Ishikawa (cell line): ENCODE data around the gene ATAD2B.

Experiments used
- CEBPB ChIP-seq: IDR thresholded peaks from 2 replicates; pipeline ENCODE4 v1.6.1; 2012
- CREB1 ChIP-seq: IDR thresholded peaks from 2 replicates; pipeline ENCODE4 v1.6.1; 2012; ENCODE audit warnings: low read depth
- EGR1 ChIP-seq: IDR thresholded peaks from 2 replicates; pipeline ENCODE4 v1.6.1; 2012
- EP300 ChIP-seq: IDR thresholded peaks from 2 replicates; pipeline ENCODE4 v1.6.1; 2012; ENCODE audit warnings: borderline replicate concordance
- FOXM1 ChIP-seq: IDR thresholded peaks from 2 replicates; pipeline ENCODE4 v1.6.1; 2012; ENCODE audit warnings: low read depth, borderline replicate concordance
- NFIC ChIP-seq: IDR thresholded peaks from 2 replicates; pipeline ENCODE4 v1.6.1; 2012
- RAD21 ChIP-seq: IDR thresholded peaks from 2 replicates; pipeline ENCODE4 v1.6.1; 2012; ENCODE audit warnings: low read depth
- TAF1 ChIP-seq: IDR thresholded peaks from 2 replicates; pipeline ENCODE4 v1.6.1; 2012; ENCODE audit warnings: low read depth, mild to moderate bottlenecking
- TCF12 ChIP-seq: IDR thresholded peaks from 2 replicates; pipeline ENCODE4 v1.6.1; 2012; ENCODE audit warnings: low read depth
- TEAD4 ChIP-seq: IDR thresholded peaks from 2 replicates; pipeline ENCODE4 v1.6.1; 2012
- YY1 ChIP-seq: IDR thresholded peaks from 2 replicates; pipeline ENCODE4 v1.6.1; 2012; ENCODE audit warnings: low read depth
- ZBTB7A ChIP-seq: IDR thresholded peaks from 2 replicates; pipeline ENCODE4 v1.6.1; 2012; ENCODE audit warnings: low read depth
- TF ChIP-seq, protein P1 (sequence below): IDR thresholded peaks from 2 replicates; pipeline ENCODE4 v1.6.1; 2012
- TF ChIP-seq, protein P2 (sequence below): IDR thresholded peaks from 2 replicates; pipeline ENCODE4 v1.6.1; 2012; ENCODE audit warnings: low read depth, mild to moderate bottlenecking
- TF ChIP-seq, protein P3 (sequence below): IDR thresholded peaks from 2 replicates; pipeline ENCODE4 v1.6.1; 2012

ATAD2B gene

DNA sequence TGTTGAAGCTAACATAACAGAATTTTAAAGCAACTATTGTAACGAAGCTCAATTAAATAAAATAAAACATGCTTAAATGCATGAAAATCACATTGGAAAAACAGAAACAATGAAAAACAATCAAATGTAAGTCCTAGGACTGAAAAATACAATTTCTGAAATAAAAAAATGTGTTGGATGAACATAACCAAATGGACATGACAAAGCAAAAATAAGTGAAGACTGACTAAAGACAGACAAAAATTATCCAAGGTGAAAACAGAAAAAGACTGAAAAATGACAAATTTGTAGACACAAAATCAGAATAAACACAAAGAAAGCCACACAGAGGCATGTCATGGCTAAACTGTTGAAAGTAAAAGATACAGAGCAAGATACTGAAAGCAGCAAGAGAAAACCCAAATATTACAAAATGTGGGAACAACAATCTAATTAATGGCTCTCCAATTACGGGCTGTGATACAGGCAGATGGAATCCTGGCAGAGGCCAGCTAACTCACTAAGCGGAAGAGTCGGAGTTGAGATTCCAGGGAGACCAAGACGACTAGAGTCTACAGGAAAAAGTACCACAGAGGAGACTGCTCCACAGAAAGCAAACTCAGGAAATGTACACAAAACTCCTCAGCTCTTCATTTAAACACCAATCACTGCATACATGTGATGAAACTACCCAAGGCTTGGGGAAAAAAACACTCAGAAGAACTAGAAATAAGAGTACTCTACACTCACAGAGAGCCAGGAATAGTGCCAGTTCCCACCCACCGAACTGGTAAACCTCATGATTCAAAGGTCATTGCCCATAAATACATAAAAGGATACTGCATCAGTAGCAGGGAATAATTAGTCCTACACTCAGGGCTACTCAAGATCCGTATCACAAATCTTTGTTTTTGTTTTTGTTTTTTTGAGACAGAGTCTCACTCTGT, 83.6 kb downstream of the ATAD2B start:
- TF ChIP-seq TEAD4 (no peak), TAF1 (no peak), YY1 (no peak), ZBTB7A (no peak), TCF12 (no peak), NFIC (no peak), FOXM1 (no peak), CEBPB (no peak), EGR1 (no peak), CREB1 (no peak), RAD21 (no peak), EP300 (no peak)
- TF ChIP-seq, protein P1, sequence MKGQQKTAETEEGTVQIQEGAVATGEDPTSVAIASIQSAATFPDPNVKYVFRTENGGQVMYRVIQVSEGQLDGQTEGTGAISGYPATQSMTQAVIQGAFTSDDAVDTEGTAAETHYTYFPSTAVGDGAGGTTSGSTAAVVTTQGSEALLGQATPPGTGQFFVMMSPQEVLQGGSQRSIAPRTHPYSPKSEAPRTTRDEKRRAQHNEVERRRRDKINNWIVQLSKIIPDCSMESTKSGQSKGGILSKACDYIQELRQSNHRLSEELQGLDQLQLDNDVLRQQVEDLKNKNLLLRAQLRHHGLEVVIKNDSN = no peak
- TF ChIP-seq, protein P2, sequence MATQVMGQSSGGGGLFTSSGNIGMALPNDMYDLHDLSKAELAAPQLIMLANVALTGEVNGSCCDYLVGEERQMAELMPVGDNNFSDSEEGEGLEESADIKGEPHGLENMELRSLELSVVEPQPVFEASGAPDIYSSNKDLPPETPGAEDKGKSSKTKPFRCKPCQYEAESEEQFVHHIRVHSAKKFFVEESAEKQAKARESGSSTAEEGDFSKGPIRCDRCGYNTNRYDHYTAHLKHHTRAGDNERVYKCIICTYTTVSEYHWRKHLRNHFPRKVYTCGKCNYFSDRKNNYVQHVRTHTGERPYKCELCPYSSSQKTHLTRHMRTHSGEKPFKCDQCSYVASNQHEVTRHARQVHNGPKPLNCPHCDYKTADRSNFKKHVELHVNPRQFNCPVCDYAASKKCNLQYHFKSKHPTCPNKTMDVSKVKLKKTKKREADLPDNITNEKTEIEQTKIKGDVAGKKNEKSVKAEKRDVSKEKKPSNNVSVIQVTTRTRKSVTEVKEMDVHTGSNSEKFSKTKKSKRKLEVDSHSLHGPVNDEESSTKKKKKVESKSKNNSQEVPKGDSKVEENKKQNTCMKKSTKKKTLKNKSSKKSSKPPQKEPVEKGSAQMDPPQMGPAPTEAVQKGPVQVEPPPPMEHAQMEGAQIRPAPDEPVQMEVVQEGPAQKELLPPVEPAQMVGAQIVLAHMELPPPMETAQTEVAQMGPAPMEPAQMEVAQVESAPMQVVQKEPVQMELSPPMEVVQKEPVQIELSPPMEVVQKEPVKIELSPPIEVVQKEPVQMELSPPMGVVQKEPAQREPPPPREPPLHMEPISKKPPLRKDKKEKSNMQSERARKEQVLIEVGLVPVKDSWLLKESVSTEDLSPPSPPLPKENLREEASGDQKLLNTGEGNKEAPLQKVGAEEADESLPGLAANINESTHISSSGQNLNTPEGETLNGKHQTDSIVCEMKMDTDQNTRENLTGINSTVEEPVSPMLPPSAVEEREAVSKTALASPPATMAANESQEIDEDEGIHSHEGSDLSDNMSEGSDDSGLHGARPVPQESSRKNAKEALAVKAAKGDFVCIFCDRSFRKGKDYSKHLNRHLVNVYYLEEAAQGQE = no peak
- TF ChIP-seq, protein P3, sequence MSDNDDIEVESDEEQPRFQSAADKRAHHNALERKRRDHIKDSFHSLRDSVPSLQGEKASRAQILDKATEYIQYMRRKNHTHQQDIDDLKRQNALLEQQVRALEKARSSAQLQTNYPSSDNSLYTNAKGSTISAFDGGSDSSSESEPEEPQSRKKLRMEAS = no peak

DNA sequence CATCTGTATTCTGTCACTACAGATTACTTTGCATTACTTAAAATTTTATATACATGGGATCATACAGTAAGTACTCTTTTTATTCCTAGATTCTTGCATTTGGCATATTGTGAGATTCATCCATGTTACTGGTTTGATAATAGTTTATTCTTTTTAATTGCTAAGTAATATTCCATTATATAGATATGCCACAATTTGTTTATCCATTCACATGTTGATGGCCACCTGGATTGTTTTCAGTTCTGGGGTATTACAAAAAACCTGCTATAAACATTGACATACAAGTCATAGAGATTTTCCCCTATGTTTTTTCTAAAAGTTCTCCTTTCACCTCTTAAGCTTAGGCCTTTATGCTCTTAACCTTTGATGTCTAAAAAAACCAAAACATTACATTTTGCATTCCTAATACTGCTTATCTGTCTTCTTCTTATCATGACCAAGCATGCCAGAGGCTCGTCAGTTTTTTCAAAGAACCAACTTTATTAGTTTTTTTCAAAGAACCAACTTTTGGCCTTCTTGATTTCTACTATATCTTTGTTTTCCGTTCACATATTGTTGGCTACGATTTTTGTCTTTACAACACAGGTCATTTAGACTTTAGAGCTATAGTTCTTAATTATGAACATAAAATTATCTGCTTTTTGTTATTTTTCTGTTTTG, 86.9 kb downstream of the ATAD2B start:
- TF ChIP-seq, protein P3 = no peak
- TF ChIP-seq ZBTB7A (no peak), RAD21 (no peak), NFIC (no peak), EGR1 (no peak), TEAD4 (no peak), TCF12 (no peak), CEBPB (no peak), EP300 (no peak), CREB1 (no peak)
- TF ChIP-seq, protein P1 = no peak

DNA sequence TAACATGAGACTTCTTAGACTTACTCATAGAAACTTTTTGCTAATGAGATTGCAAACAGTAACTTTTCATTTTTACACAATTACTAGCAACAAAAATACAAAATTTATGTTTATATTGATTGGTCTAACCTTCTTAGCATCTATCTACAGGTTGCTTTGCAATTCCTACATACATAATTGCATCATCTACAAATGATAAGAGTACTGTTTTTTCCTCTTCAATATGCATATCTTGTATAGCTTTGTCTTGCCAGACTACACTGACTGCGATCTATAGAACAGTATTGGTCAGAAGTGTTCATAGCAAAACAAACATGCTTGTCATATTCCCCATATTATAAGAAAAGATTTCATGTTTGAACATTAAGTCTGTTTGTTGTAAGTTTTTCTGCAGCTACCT, 87.9 kb downstream of the ATAD2B start:
- no peak for TF ChIP-seq TEAD4
- TF ChIP-seq, protein P3 = no peak
- TF ChIP-seq RAD21 = no peak
- TF ChIP-seq TAF1 = no peak
- no peak for TF ChIP-seq YY1
- TF ChIP-seq, protein P1 = no peak
- no peak for TF ChIP-seq EGR1
- no peak for TF ChIP-seq CREB1
- TF ChIP-seq NFIC = no peak
- TF ChIP-seq CEBPB = no peak
- no peak for TF ChIP-seq TCF12
- TF ChIP-seq, protein P2 = no peak
- no peak for TF ChIP-seq ZBTB7A
- no peak for TF ChIP-seq EP300
- TF ChIP-seq FOXM1 = no peak

DNA sequence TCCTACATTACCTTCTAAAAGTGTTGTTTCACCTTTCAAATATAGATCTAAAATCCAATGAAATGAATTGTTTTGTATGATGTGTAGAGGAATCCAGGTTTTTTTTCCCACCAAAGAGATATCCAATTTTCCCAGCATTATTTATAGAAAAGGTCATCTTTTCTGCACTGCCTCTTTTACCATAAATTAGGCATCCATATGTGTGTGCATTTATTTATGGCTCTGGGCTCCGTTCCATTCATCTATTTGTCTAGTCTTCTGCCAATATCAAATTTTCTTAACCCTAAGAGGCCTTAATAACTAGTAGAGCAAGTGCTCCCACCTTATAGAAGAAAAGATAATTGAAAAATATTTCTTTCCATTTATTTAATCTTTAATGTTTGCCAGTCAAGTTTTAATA, 88.3 kb downstream of the ATAD2B start:
- TF ChIP-seq, protein P1 = no peak
- TF ChIP-seq, protein P3 = no peak
- TF ChIP-seq NFIC (no peak), CEBPB (no peak), CREB1 (no peak), TAF1 (no peak), EP300 (no peak), RAD21 (no peak), TCF12 (no peak), YY1 (no peak), FOXM1 (no peak), ZBTB7A (no peak), TEAD4 (no peak)
- TF ChIP-seq, protein P2 = no peak
